ENCODE data around the gene MORN1. TPM values are rescaled to one million over a fixed set of nuclear protein-coding genes. Genes with fewer than 3 reads are reported as not detected.

MORN1 gene
- total RNA-seq, 1 donor from 2014 or later, result 18.4 TPM

DNA sequence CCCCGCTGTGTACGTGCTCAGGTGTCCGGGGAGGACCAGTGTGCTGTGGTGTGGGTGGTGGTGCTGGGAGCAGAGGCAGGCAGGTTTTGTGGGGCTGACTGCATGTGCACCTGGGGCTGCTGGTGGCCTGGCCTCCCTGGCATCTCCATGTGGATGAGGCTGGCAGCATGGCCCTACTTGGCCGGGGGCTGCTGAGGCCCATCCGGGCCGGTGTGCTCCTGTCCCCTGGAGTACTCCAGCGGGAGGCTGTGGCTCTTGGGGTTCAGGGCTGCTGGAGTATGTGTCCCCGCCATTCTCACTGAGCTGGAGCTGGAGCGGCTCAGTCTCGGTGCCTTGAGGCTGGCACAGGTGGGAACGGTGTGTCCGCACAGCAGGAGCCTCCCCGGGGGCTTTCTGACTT is 41.8 kb upstream of the MORN1 start:
- TF ChIP-seq, protein P1, sequence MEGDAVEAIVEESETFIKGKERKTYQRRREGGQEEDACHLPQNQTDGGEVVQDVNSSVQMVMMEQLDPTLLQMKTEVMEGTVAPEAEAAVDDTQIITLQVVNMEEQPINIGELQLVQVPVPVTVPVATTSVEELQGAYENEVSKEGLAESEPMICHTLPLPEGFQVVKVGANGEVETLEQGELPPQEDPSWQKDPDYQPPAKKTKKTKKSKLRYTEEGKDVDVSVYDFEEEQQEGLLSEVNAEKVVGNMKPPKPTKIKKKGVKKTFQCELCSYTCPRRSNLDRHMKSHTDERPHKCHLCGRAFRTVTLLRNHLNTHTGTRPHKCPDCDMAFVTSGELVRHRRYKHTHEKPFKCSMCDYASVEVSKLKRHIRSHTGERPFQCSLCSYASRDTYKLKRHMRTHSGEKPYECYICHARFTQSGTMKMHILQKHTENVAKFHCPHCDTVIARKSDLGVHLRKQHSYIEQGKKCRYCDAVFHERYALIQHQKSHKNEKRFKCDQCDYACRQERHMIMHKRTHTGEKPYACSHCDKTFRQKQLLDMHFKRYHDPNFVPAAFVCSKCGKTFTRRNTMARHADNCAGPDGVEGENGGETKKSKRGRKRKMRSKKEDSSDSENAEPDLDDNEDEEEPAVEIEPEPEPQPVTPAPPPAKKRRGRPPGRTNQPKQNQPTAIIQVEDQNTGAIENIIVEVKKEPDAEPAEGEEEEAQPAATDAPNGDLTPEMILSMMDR (IDR thresholded peaks at IDR 0.05), result no peak
- H3K27me3 ChIP-seq, result no peaks in the 10 kb centered on the region
- no peak overlapping the region for H3K27ac ChIP-seq

DNA sequence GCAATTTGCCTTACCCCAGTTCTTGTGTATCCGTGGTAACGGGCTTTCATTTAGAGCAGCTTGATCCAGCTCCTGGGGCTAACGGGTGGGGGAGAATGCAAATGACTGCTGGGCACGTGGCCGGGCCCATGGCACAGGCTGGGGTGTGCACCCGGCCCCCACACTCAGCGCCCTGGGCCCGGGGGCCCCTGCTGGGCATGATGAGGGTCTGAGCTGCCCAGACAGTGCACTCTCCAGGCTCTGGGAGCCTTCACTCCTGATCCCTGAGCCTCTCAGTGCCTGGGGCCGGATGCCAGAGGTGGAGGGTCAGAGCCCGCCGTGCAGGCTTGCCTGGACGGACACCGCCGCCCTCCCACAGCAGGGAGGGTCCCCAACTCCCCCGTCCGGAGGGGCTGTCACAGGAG is 41.1 kb upstream of the MORN1 start:
- Histone ChIP-seq H3K36me3 (no peaks in the 10 kb centered on the region), H3K4me3 (no peak overlapping the region), H3K27ac (no peak overlapping the region), H3K9me3 (no peaks in the 10 kb centered on the region), H3K27me3 (no peaks in the 10 kb centered on the region), H3K4me1 (no peaks in the 10 kb centered on the region)
- DNase-seq (ENCODE audit: low spot score in 2 of 2), result no peak
- intact Hi-C loops (cut with DNase I), result no loop called here
- TF ChIP-seq, protein P1 (IDR thresholded peaks at IDR 0.05), result no peak

More for the DNA sequence above, 41.8 kb upstream of the MORN1 start:
- Histone ChIP-seq H3K9me3 (no peaks in the 10 kb centered on the region), H3K4me1 (no peaks in the 10 kb centered on the region), H3K4me3 (no peak overlapping the region), H3K36me3 (no peaks in the 10 kb centered on the region)
- intact Hi-C loops (cut with DNase I), result no loop called here
- no peak for DNase-seq (ENCODE audit: low spot score in 2 of 2)

DNA sequence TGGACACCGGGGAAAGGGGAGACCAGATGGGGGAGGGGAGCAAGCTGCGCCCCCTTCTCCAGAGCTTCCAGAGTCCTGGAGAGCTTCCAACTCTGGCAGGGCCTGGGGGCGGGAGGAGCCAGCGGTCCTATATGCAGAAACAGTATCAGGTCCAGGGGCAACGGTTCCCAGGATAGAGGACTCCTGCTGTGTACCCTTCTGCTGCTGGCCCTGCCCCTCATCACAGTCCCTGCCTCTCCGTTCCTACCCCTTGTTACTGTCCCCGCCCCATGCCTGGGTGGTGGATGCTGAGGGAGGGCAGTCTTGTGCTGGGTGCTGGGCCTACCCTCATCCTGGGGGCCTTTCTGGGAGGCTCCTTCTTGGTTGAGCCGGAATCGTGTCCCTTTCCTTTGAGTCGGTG is 40.2 kb upstream of the MORN1 start:
- intact Hi-C loops (cut with DNase I), result no loop called here
- DNase-seq (ENCODE audit: low spot score in 2 of 2), result no peak
- H3K27me3 ChIP-seq, result no peaks in the 10 kb centered on the region
- TF ChIP-seq, protein P1 (IDR thresholded peaks at IDR 0.05), result no peak
- no peaks in the 10 kb centered on the region for H3K9me3 ChIP-seq
- no peaks in the 10 kb centered on the region for H3K4me1 ChIP-seq
- H3K36me3 ChIP-seq, result no peaks in the 10 kb centered on the region
- H3K27ac ChIP-seq, result no peak overlapping the region
- no peak overlapping the region for H3K4me3 ChIP-seq

DNA sequence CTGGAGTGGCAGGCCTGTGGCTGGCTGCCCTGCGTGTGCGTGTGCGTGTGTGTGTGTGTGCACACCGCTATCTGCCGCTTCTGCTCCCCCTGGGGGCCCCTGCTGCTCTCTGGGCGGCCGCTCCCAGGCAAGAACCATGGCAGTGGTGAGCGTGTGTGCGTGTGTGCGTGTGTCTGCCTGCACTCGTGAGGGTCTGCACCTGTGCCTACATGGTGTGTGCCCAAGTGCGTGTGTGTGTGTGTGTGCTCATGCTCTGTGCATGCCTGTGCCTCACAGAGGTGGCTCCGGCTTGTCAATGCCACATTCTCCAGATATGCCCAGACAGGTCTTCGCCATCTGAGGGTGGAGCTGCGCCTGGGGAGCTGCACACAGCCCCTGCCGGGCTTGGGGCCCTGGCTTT is 39.7 kb upstream of the MORN1 start:
- Histone ChIP-seq H3K9me3 (no peaks in the 10 kb centered on the region), H3K27me3 (no peaks in the 10 kb centered on the region), H3K36me3 (no peaks in the 10 kb centered on the region), H3K4me1 (no peaks in the 10 kb centered on the region), H3K4me3 (no peak overlapping the region), H3K27ac (no peak overlapping the region)
- DNase-seq (ENCODE audit: low spot score in 2 of 2), result no peak
- TF ChIP-seq, protein P1 (IDR thresholded peaks at IDR 0.05), result no peak
- intact Hi-C loops (cut with DNase I), result no loop called here

DNA sequence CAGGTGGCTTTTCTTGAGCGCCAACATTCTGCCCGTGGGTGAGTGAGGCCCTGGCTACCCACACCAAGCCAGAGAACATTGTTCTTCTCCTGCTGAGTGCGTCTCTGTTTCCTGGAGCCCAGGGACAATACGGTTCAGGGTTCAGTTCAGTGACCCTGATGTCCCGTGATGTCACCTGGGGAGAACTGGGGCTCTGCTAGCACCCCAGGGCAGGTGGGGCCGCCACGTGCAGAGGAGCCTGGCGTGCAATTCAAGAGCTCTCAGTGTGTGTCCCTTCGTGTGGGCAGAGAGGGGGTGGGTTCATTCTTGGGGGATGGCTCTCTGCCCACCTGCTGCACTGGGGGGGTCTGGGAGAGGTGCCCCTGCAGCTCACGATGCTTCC is 39.2 kb upstream of the MORN1 start:
- no peaks in the 10 kb centered on the region for H3K36me3 ChIP-seq
- no peaks in the 10 kb centered on the region for H3K27me3 ChIP-seq
- no peak for DNase-seq (ENCODE audit: low spot score in 2 of 2)
- intact Hi-C loops (cut with DNase I), result no loop called here
- TF ChIP-seq, protein P1 (IDR thresholded peaks at IDR 0.05), result no peak
- H3K4me3 ChIP-seq, result no peak overlapping the region
- H3K4me1 ChIP-seq, result no peaks in the 10 kb centered on the region
- H3K9me3 ChIP-seq, result no peaks in the 10 kb centered on the region
- H3K27ac ChIP-seq, result no peak overlapping the region
